Chondrocyte (in vitro differentiated cells): ENCODE measurements around the gene DISC1. TPM values are rescaled to one million over a fixed set of nuclear protein-coding genes. Genes with fewer than 3 reads are reported as not detected.

Source experiments
- DNase-seq: peaks from one replicate; pipeline ENCODE4 v3.0.0; 2021; ENCODE audit warnings: mixed read lengths, low spot score
- H3K27ac Mint-ChIP-seq: one replicate; pipeline ENCODE4 v1.8.0; 2021; ENCODE audit warnings: mild to moderate bottlenecking, moderate library complexity, mixed read lengths; ENCODE audit not compliant: unreplicated experiment
- H3K27me3 Mint-ChIP-seq: 2 replicates; pipeline ENCODE4 v1.8.0; 2021; ENCODE audit warnings: low read depth, mixed read lengths
- H3K36me3 Mint-ChIP-seq: 2 replicates; pipeline ENCODE4 v1.8.0; 2021; ENCODE audit warnings: low read depth, mixed read lengths
- H3K4me1 Mint-ChIP-seq: 2 replicates; pipeline ENCODE4 v1.8.0; 2021; ENCODE audit warnings: low read depth, mild to moderate bottlenecking, mixed read lengths
- H3K4me3 Mint-ChIP-seq: one replicate; pipeline ENCODE4 v1.8.0; 2021; ENCODE audit warnings: mild to moderate bottlenecking, moderate library complexity, mixed read lengths; ENCODE audit not compliant: unreplicated experiment
- H3K9me3 Mint-ChIP-seq: 2 replicates; pipeline ENCODE4 v1.8.0; 2021; ENCODE audit warnings: low read depth, mixed read lengths
- CTCF ChIP-seq: fragments of 200-600 bp; sonication (generic); IDR thresholded peaks from 2 replicates; pipeline ENCODE4 v1.5.0; 2021; ENCODE audit warnings: antibody characterized with exemption, mild to moderate bottlenecking, moderate library complexity
- total RNA-seq: library from RNA; stranded (reverse); gene quantifications from 3 replicates; pipeline ENCODE4 v1.2.1, GENCODE V29; 2021

Gene DISC1
- total RNA-seq, 1 donor from 2014 or later = 5.0 TPM

GRCh38 chr1:232036181-232036933 lies 409.8 kb downstream of the DISC1 start:
- Mint-ChIP-seq H3K27me3 (no peaks in the 10 kb centered on the region), H3K4me3 (no peak overlapping the region), H3K9me3 (no peaks in the 10 kb centered on the region), H3K36me3 (peaks cover 8% of the 10 kb centered on the region), H3K4me1 (no peaks in the 10 kb centered on the region), H3K27ac (no peak overlapping the region)
- TF ChIP-seq CTCF = no peak
- no peak for DNase-seq

GRCh38 chr1:232037774-232038388 lies 411.3 kb downstream of the DISC1 start:
- Mint-ChIP-seq H3K36me3 (peaks cover 8% of the 10 kb centered on the region), H3K27ac (no peak overlapping the region), H3K4me3 (no peak overlapping the region), H3K4me1 (no peaks in the 10 kb centered on the region), H3K27me3 (no peaks in the 10 kb centered on the region), H3K9me3 (no peaks in the 10 kb centered on the region)
- no peak for DNase-seq
- no peak for TF ChIP-seq CTCF

GRCh38 chr1:232038706-232039677 lies 412.4 kb downstream of the DISC1 start:
- no peaks in the 10 kb centered on the region for H3K9me3 Mint-ChIP-seq
- H3K36me3 Mint-ChIP-seq = peaks cover 3% of the 10 kb centered on the region
- TF ChIP-seq CTCF = no peak
- no peak overlapping the region for H3K4me3 Mint-ChIP-seq
- H3K27ac Mint-ChIP-seq = no peak overlapping the region
- DNase-seq = no peak
- no peaks in the 10 kb centered on the region for H3K27me3 Mint-ChIP-seq
- no peaks in the 10 kb centered on the region for H3K4me1 Mint-ChIP-seq

- Mint-ChIP-seq H3K27ac (no peak overlapping the region), H3K27me3 (no peaks in the 10 kb centered on the region), H3K4me3 (no peak overlapping the region), H3K36me3 (peaks cover 3% of the 10 kb centered on the region), H3K4me1 (no peaks in the 10 kb centered on the region), H3K9me3 (no peaks in the 10 kb centered on the region)
- no peak for TF ChIP-seq CTCF
- DNase-seq = no peak
Observed at GRCh38 chr1:232040260-232040659, 413.7 kb downstream of the DISC1 start.

GRCh38 chr1:232044728-232045127 lies 418.1 kb downstream of the DISC1 start:
- TF ChIP-seq CTCF = no peak
- no peaks in the 10 kb centered on the region for H3K4me1 Mint-ChIP-seq
- no peaks in the 10 kb centered on the region for H3K36me3 Mint-ChIP-seq
- no peaks in the 10 kb centered on the region for H3K27me3 Mint-ChIP-seq
- no peak for DNase-seq
- peaks cover 5% of the 10 kb centered on the region for H3K9me3 Mint-ChIP-seq
- no peak overlapping the region for H3K4me3 Mint-ChIP-seq
- H3K27ac Mint-ChIP-seq = no peak overlapping the region
